ENCODE measurements around the gene BNC1.

BNC1 gene

DNA sequence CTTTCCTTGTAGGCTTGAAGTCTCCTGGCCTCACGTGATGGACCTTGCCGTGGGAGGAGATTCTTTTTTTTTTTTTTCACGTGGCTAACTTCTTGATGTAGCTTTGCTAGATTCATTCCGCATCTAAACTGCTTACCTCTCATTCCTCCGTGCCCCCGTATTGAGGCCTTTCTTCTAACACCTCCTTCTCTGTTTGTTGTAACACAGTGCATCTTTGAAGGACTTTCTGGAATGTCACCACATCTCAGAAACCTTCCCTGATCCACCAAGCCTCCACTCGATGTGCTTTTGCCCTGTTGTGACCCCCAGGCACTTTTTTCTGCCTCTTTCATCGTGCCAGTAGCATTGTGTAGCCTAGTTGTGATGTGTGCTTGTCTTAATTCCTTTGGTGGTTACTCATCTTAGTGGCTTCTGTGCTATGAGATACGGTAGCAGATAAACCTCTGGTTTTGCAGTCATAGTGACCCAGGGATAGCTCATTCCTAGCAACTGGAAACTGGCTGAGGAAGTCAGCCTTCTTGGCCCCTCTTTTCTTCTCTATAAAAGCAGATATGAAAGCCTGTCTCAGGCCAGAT lies 1.6 kb upstream of the BNC1 start:
- DNase-seq: no peak
- H3K27me3 ChIP-seq: peaks cover 62% of the 10 kb centered on the region
- H3K4me1 ChIP-seq: no peaks in the 10 kb centered on the region
- H3K4me3 ChIP-seq (ENCODE audit: low read depth, low read length): no peak overlapping the region
- TF ChIP-seq, protein P1, sequence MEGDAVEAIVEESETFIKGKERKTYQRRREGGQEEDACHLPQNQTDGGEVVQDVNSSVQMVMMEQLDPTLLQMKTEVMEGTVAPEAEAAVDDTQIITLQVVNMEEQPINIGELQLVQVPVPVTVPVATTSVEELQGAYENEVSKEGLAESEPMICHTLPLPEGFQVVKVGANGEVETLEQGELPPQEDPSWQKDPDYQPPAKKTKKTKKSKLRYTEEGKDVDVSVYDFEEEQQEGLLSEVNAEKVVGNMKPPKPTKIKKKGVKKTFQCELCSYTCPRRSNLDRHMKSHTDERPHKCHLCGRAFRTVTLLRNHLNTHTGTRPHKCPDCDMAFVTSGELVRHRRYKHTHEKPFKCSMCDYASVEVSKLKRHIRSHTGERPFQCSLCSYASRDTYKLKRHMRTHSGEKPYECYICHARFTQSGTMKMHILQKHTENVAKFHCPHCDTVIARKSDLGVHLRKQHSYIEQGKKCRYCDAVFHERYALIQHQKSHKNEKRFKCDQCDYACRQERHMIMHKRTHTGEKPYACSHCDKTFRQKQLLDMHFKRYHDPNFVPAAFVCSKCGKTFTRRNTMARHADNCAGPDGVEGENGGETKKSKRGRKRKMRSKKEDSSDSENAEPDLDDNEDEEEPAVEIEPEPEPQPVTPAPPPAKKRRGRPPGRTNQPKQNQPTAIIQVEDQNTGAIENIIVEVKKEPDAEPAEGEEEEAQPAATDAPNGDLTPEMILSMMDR (IDR thresholded peaks at IDR 0.05; ENCODE audit: low read depth, low read length): no peak
- no peaks in the 10 kb centered on the region for H3K9me3 ChIP-seq
- no peaks in the 10 kb centered on the region for H3K36me3 ChIP-seq

DNA sequence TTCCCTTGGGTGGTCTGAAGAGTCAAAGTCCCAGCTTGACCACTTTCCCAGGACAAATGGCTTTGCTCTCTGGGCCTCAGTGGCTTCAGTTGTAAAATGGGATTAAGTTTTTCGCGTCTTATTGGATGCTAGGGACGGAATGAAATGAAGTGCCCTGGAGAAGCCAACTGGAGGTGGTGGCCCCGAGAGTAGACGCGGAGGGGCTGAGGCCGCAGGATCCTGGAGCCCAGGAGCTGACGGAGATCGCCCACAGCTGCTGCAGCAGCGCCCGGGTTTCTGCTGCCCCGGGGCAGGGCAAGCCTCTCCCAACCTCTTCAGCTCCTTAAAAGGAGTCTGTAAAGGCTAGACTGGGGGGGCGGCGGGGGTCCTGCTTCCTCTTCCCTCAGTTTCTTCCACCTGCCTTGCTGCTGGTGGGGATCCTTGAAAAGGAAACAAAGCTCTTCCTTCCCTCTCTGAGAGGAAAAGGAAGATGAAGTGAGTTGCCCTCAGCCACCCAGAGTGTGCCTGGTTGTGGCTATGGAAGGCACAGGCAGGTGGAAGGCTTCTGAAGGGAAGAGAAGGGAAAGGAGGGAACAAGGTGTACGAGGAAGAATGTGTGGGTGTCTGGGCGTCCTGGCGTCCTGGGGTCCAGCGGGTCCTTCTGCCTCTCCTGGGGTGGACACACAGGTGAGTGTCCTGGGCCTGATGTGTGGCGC lies 967 bp upstream of the BNC1 start:
- Histone ChIP-seq H3K4me1 (no peaks in the 10 kb centered on the region), H3K4me3 (ENCODE audit: low read depth, low read length) (no peak overlapping the region), H3K9me3 (no peaks in the 10 kb centered on the region), H3K36me3 (no peaks in the 10 kb centered on the region), H3K27me3 (peaks cover 69% of the 10 kb centered on the region)
- TF ChIP-seq, protein P1 (IDR thresholded peaks at IDR 0.05; ENCODE audit: low read depth, low read length): no peak
- no peak for DNase-seq

DNA sequence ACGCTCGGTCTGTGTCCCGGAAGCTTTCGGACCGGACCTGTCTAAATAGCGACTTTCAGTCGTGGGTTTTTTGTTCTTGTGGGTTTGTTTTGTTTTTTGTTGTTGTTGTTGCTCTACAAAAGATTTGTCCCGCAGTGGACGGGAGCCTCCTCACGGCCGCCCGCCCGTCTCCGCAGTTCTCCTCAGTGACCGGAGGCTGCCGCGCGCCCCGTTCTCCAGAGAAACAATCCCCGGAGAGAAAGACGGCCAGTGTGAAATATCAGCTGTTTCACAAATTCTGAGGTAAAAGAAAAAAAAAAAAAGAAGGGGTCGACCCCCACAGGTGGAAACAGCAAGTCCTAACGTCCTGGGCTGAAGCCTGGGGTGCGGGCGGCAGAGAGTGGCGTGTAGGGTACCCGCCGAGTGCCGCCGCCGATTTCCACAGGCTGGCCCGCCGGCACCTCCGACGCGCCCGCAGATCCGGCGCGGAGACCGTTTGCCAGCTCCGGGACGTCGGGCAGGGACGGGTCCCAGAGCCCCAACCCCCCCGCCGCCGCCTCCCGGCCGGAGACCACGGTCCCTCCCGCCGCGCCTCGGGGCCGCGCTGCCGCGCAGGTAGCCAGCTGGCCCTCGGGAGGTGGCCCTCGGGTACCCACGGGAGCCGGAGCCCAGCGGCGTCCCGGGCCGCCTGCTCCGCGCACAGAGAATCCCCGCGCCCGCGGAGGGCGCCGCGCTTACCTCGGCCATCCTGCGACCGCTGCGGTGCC lies 478 bp downstream of the BNC1 start:
- Histone ChIP-seq H3K27me3 (peaks cover 79% of the 10 kb centered on the region), H3K9me3 (no peaks in the 10 kb centered on the region), H3K36me3 (no peaks in the 10 kb centered on the region), H3K4me1 (no peaks in the 10 kb centered on the region), H3K4me3 (ENCODE audit: low read depth, low read length) (no peak overlapping the region)
- TF ChIP-seq, protein P1 (IDR thresholded peaks at IDR 0.05; ENCODE audit: low read depth, low read length): no peak
- no peak for DNase-seq

DNA sequence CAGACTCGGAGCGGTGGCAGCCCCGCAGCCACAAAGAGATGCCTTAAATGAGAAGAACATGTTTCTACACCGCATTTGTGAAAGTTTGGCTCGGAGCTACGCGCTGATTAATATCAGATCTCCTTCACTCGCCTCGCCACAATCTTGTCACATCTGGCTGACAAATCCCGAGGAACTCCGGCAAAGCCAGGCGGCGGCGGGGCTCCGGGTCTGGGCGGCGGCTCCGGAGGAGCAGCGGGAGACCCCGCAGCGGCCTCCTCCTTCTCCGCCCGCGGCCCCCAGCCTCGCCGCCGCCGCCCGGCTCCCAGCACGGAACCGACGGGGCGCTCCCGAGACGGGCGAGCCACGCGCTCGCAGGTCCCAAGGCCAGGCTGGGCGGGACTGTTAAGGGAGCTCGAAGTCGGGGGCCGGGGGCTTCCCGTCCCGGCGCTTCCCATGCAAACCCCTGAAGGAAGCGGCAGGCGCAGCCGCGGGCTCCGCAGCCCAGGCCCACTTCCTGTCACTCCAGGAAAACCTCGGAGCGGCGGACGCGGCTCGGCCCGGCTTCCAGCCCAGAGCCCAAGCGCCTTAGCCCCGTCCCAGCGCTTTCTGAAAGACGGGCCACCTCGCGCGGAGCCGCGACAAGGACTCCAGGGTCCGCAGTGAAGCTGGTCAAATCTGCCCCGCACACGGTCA lies 1.2 kb downstream of the BNC1 start:
- TF ChIP-seq, protein P1 (IDR thresholded peaks at IDR 0.05; ENCODE audit: low read depth, low read length): no peak
- Histone ChIP-seq H3K4me3 (ENCODE audit: low read depth, low read length) (no peak overlapping the region), H3K4me1 (no peaks in the 10 kb centered on the region), H3K27me3 (peaks cover 81% of the 10 kb centered on the region), H3K9me3 (no peaks in the 10 kb centered on the region), H3K36me3 (no peaks in the 10 kb centered on the region)
- no peak for DNase-seq

DNA sequence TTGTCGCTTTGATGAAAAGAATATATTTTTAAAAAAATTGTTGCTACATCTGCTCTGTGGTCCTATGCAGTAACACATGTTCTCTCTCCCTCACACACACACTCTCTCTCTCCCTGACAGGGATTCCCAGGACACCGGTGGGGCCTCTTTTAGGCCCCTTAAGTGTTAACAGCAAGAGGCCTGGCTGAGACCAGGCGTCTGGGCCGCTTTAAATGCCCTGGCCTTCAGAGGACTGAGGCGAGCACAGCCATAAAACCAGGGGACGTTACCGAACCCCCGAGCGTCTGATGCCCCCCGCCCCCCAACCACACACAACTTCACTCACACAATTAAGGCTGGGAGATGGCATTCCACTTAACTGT lies 1.7 kb downstream of the BNC1 start:
- Histone ChIP-seq H3K9me3 (no peaks in the 10 kb centered on the region), H3K4me1 (no peaks in the 10 kb centered on the region), H3K4me3 (ENCODE audit: low read depth, low read length) (no peak overlapping the region), H3K27me3 (peaks cover 85% of the 10 kb centered on the region), H3K36me3 (no peaks in the 10 kb centered on the region)
- no peak for DNase-seq
- TF ChIP-seq, protein P1 (IDR thresholded peaks at IDR 0.05; ENCODE audit: low read depth, low read length): no peak
